ENCODE data around the gene THOC6. TPM values are rescaled to one million over a fixed set of nuclear protein-coding genes. Genes with fewer than 3 reads are reported as not detected.

Gene THOC6
- total and polyA plus RNA-seq, 9 of the 15 experiments (the other 6 are each of a cell fraction or from before 2014, with no cell fraction given), result 2.5 to 65.4 (median 42.3) TPM

DNA sequence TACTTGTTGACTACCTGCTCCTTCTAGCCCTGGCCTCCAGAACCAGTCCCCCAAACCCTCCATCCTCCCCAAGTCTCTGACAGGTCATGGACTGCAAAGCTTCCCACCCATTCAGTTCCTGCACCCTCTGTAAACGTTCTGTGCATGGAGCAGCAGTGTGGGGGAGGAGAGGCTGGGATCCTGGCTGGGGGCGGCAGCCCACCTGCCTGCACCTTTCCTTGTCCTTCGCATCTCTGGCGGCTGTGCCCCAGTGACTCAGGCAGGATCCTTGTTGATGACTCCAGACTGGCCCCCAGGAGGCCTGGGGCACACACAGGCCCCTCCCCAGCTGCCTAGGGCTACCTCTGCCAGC, 42.0 kb upstream of the THOC6 start (continued):
- TF ChIP-seq, protein P1, sequence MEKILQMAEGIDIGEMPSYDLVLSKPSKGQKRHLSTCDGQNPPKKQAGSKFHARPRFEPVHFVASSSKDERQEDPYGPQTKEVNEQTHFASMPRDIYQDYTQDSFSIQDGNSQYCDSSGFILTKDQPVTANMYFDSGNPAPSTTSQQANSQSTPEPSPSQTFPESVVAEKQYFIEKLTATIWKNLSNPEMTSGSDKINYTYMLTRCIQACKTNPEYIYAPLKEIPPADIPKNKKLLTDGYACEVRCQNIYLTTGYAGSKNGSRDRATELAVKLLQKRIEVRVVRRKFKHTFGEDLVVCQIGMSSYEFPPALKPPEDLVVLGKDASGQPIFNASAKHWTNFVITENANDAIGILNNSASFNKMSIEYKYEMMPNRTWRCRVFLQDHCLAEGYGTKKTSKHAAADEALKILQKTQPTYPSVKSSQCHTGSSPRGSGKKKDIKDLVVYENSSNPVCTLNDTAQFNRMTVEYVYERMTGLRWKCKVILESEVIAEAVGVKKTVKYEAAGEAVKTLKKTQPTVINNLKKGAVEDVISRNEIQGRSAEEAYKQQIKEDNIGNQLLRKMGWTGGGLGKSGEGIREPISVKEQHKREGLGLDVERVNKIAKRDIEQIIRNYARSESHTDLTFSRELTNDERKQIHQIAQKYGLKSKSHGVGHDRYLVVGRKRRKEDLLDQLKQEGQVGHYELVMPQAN (IDR thresholded peaks at IDR 0.05; ENCODE audit: borderline replicate concordance), result no peak
- no peak for TF ChIP-seq ZNF551 (CRISPR knock-in tag; IDR thresholded peaks at IDR 0.05)
- TF ChIP-seq, protein P2, sequence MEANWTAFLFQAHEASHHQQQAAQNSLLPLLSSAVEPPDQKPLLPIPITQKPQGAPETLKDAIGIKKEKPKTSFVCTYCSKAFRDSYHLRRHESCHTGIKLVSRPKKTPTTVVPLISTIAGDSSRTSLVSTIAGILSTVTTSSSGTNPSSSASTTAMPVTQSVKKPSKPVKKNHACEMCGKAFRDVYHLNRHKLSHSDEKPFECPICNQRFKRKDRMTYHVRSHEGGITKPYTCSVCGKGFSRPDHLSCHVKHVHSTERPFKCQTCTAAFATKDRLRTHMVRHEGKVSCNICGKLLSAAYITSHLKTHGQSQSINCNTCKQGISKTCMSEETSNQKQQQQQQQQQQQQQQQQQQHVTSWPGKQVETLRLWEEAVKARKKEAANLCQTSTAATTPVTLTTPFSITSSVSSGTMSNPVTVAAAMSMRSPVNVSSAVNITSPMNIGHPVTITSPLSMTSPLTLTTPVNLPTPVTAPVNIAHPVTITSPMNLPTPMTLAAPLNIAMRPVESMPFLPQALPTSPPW (CRISPR knock-in tag; IDR thresholded peaks at IDR 0.05), result peak; percentile 35; the same call in 1 of the 2 replicates
- no peak for TF ChIP-seq ILF3 (IDR thresholded peaks at IDR 0.05; ENCODE audit: borderline replicate concordance)
- no peak for TF ChIP-seq DIDO1 (tag; IDR thresholded peaks at IDR 0.05; ENCODE audit: low read depth)
- TF ChIP-seq TCF3 (CRISPR knock-in tag; IDR thresholded peaks at IDR 0.05), result peak; percentile 14; the same call in 1 of the 2 replicates
- TF ChIP-seq, protein P3, sequence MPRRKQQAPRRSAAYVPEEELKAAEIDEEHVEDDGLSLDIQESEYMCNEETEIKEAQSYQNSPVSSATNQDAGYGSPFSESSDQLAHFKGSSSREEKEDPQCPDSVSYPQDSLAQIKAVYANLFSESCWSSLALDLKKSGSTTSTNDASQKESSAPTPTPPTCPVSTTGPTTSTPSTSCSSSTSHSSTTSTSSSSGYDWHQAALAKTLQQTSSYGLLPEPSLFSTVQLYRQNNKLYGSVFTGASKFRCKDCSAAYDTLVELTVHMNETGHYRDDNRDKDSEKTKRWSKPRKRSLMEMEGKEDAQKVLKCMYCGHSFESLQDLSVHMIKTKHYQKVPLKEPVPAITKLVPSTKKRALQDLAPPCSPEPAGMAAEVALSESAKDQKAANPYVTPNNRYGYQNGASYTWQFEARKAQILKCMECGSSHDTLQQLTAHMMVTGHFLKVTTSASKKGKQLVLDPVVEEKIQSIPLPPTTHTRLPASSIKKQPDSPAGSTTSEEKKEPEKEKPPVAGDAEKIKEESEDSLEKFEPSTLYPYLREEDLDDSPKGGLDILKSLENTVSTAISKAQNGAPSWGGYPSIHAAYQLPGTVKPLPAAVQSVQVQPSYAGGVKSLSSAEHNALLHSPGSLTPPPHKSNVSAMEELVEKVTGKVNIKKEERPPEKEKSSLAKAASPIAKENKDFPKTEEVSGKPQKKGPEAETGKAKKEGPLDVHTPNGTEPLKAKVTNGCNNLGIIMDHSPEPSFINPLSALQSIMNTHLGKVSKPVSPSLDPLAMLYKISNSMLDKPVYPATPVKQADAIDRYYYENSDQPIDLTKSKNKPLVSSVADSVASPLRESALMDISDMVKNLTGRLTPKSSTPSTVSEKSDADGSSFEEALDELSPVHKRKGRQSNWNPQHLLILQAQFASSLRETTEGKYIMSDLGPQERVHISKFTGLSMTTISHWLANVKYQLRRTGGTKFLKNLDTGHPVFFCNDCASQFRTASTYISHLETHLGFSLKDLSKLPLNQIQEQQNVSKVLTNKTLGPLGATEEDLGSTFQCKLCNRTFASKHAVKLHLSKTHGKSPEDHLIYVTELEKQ (CRISPR knock-in tag; IDR thresholded peaks at IDR 0.05), result no peak
- TF ChIP-seq, protein P4, sequence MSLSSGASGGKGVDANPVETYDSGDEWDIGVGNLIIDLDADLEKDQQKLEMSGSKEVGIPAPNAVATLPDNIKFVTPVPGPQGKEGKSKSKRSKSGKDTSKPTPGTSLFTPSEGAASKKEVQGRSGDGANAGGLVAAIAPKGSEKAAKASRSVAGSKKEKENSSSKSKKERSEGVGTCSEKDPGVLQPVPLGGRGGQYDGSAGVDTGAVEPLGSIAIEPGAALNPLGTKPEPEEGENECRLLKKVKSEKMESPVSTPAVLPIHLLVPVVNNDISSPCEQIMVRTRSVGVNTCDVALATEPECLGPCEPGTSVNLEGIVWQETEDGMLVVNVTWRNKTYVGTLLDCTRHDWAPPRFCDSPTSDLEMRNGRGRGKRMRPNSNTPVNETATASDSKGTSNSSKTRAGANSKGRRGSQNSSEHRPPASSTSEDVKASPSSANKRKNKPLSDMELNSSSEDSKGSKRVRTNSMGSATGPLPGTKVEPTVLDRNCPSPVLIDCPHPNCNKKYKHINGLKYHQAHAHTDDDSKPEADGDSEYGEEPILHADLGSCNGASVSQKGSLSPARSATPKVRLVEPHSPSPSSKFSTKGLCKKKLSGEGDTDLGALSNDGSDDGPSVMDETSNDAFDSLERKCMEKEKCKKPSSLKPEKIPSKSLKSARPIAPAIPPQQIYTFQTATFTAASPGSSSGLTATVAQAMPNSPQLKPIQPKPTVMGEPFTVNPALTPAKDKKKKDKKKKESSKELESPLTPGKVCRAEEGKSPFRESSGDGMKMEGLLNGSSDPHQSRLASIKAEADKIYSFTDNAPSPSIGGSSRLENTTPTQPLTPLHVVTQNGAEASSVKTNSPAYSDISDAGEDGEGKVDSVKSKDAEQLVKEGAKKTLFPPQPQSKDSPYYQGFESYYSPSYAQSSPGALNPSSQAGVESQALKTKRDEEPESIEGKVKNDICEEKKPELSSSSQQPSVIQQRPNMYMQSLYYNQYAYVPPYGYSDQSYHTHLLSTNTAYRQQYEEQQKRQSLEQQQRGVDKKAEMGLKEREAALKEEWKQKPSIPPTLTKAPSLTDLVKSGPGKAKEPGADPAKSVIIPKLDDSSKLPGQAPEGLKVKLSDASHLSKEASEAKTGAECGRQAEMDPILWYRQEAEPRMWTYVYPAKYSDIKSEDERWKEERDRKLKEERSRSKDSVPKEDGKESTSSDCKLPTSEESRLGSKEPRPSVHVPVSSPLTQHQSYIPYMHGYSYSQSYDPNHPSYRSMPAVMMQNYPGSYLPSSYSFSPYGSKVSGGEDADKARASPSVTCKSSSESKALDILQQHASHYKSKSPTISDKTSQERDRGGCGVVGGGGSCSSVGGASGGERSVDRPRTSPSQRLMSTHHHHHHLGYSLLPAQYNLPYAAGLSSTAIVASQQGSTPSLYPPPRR (CRISPR knock-in tag; IDR thresholded peaks at IDR 0.05; ENCODE audit: borderline replicate concordance), result no peak
- TF ChIP-seq ELF4 (CRISPR knock-in tag; IDR thresholded peaks at IDR 0.05), result 0 out of 2 replicates have a peak, but pooled peaks have one; percentile 41
- TF ChIP-seq STAT5A (IDR thresholded peaks at IDR 0.05; ENCODE audit: borderline replicate concordance, low read length), result no peak
- peak; percentile 80 for TF ChIP-seq EGR1 (conservative IDR thresholded peaks at IDR 0.05)
- TF ChIP-seq ZEB2 (IDR thresholded peaks at IDR 0.05), result peak; percentile 76

Measured in K562 (cell line).